HG03159 (cell line): ENCODE results near the gene DPP10.

Source experiments
- ATAC-seq: cut with Tn5 transposase; IDR thresholded peaks from one replicate; pipeline ENCODE4 v1.9.1; 2021; ENCODE audit warnings: mild to moderate bottlenecking, moderate library complexity; ENCODE audit not compliant: unreplicated experiment

Gene DPP10

DNA sequence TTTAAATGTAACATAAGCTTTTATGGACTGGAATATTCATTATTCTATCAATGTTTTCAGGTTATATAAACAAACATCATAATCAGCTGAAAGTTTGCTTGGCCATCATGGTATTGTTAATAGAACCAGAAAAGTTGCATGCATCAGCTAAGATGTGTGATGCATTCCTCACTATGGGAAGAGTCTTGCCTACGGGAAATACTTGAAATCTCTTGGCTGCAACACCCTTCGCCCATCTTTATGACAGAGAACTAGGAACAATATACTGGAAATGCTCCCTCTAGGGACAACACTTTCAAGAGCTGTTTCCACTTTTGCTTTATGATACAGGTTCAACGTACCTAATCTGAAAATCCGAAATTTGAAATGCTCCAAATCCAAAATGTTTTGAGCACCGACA, 1390.8 kb downstream of the DPP10 start:
- ATAC-seq, result no peak

GRCh38 chr2:115838539-115838938, 1396.1 kb downstream of the DPP10 start:
- ATAC-seq, result no peak

DNA sequence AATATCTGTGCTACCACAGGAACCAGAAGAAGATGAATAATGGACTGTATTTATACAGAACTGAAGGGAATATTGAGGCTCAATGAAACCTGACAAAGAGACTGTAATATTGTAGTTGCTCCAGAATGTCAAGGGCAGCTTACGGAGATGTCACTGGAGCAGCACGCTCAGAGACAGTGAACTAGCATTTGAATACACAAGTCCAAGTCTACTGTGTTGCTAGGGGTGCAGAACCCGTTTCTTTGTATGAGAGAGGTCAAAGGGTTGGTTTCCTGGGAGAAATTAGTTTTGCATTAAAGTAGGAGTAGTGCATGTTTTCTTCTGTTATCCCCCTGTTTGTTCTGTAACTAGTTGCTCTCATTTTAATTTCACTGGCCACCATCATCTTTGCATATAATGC, 1399.9 kb downstream of the DPP10 start:
- ATAC-seq, result no peak

- ATAC-seq, result no peak
Measured at GRCh38 chr2:115848192-115848591, 1405.8 kb downstream of the DPP10 start.

DNA sequence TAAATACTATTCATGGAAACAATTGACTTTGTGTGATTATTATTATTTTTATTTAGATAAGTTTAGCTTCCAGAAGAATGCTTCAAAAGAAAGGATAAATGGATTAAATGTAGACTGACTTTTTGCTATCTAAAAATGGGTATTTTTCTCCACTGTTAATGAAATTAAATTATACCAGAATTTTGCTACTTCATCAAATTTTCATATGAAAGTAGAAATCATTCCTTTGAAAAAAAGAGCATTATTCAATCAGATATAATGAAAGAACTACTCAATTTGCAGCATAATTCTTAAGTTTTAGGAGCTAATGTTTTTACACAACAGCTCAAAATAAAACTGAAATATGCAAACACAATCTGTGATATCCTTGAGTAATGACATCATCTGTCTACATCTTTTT, 1424.6 kb downstream of the DPP10 start:
- ATAC-seq, result no peak

- no peak for ATAC-seq
Measured at GRCh38 chr2:115874427-115874826, 1432.0 kb downstream of the DPP10 start.

- no peak for ATAC-seq
Measured at GRCh38 chr2:115880558-115880957, 1438.1 kb downstream of the DPP10 start.

DNA sequence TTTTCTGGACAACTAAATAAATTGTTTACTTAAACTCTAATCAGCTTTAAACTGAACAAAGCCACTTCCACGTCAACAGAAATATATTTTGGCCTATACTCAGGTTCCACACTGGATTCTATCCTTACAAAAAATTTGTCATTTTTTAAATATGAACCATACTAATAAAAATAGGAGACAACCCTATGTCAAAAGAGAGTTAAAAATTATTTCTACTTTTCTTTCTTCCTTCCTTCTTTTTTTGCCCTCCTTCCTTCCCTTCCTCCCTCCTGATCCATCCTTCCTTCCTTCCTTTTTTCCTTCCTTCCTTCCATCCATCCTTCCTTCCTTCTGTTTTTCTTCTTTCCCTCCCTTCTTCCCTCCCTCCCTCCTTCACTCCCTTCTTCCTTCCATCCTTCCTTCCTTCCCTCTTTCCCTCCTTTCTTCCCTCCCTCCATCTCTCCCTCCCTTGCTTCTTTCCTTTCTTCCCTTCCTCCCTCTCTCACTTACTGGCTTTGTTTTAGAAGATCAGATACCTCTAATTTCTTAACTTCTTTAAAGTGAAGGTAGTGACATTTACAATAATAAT, 1444.9 kb downstream of the DPP10 start:
- ATAC-seq, result no peak
